Measurements from ENCODE around the gene SUMO3. TPM values are rescaled to one million over a fixed set of nuclear protein-coding genes. Genes with fewer than 3 reads are reported as not detected.

The SUMO3 gene
- total RNA-seq, 1 donor from 2014 or later, result 84.5 TPM

DNA sequence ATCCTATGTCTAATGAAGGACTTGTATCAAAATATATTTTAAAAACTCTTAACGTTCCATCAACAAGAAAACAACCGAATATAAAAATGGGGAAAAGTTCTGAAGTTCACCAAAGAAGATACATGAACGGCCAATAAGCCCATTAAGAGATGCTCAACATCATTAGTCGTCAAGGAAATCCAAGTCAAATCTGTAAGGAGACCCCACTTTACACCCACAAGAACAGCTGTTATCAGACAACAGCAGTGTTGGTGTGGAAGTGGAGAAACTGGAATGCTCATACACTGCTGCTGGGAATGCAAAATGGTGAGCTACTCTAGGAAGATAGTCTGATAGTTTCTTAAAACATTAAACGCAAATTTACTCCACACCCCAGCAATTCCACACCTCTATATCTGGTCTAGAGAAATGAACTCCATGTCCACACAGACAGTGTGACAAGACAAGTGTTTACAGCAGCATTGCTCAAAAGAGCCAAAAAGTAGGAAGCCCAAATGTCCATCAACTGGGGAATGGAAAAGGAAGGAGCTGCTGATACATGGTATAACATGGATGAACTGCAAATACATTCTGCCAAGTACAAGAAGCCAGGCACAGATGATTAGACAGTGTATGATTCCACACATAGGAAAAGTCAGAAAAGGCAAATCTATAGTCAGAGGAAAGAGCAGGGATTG, 34.7 kb downstream of the SUMO3 start:
- Mint-ChIP-seq H3K4me1 (peaks cover 25% of the 10 kb centered on the region), H3K36me3 (peaks cover 20% of the 10 kb centered on the region), H3K4me3 (no peak overlapping the region), H3K27ac (no peak overlapping the region), H3K27me3 (ENCODE audit: low read depth) (no peaks in the 10 kb centered on the region), H3K9me3 (peaks cover 10% of the 10 kb centered on the region)
- no peak for TF ChIP-seq CTCF (IDR thresholded peaks at IDR 0.05; ENCODE audit: unreplicated experiment)
- DNase-seq (ENCODE audit: low spot score in 2 of 2, unreplicated experiment in 2 of 2), result no peak

DNA sequence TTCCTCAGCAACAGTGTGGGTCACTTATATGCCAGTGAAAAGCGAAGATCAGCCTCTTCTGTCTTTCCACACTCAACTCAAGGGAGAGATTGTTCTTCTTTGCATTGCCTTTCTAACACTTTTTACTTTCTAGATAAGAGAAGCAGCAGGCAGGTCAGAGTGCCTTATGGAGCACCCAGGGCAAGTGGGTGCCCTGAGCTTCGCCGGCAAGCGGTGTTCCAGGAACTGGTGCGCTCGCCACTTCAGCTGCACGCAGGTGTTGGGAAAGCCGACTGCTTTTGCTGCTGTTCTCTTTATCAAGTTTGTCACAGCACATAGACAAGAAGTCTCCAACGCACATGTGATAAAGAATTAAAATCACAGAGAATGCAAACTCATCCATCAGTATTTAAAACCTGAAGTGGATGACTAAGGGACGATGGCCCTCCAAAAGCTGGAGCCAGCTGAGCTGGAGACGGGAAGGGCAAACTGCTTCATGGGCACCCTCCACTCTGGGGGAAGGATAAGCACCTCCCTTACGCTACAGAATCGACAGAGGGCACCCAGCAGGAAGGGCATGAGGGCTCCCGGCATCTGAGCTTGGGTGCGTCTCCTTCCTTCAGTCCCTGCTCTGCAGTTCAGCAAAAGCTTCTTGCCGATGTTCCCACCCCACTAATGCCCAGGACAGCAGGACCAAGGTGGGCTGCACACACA, 36.9 kb downstream of the SUMO3 start:
- TF ChIP-seq CTCF (IDR thresholded peaks at IDR 0.05; ENCODE audit: unreplicated experiment), result no peak
- no peak overlapping the region for H3K4me3 Mint-ChIP-seq
- peak overlapping the region; percentile 77 for H3K27ac Mint-ChIP-seq

DNA sequence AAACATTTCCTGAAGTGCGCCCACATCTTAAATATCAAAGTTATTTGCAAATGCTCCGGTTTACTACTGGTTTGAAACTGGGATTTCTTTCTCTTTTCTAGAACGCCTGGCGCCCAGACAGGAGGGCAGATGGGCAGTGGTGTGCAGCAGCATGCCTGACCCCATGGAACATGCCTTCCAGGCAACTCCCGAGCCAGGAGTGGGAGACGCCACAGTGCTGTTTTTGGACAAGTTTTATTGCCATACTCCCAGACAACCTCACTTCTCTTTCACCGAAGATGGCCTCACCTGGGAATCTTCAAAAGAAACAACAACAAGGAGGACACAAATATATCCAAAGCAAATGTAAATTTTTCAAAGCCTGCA, 37.7 kb downstream of the SUMO3 start:
- H3K36me3 Mint-ChIP-seq, result peaks cover 20% of the 10 kb centered on the region
- no peak overlapping the region for H3K4me3 Mint-ChIP-seq
- no peaks in the 10 kb centered on the region for H3K27me3 Mint-ChIP-seq (ENCODE audit: low read depth)
- TF ChIP-seq CTCF (IDR thresholded peaks at IDR 0.05; ENCODE audit: unreplicated experiment), result no peak
- no peak for DNase-seq (ENCODE audit: low spot score in 2 of 2, unreplicated experiment in 2 of 2)
- H3K9me3 Mint-ChIP-seq, result peaks cover 10% of the 10 kb centered on the region
- peak overlapping the region; percentile 77 for H3K27ac Mint-ChIP-seq
- H3K4me1 Mint-ChIP-seq, result peaks cover 16% of the 10 kb centered on the region

More for the DNA sequence above, 36.9 kb downstream of the SUMO3 start:
- H3K27me3 Mint-ChIP-seq (ENCODE audit: low read depth), result no peaks in the 10 kb centered on the region
- peaks cover 20% of the 10 kb centered on the region for H3K36me3 Mint-ChIP-seq
- no peak for DNase-seq (ENCODE audit: low spot score in 2 of 2, unreplicated experiment in 2 of 2)
- H3K4me1 Mint-ChIP-seq, result peaks cover 22% of the 10 kb centered on the region
- H3K9me3 Mint-ChIP-seq, result peaks cover 10% of the 10 kb centered on the region

- Mint-ChIP-seq H3K27ac (no peak overlapping the region), H3K36me3 (peaks cover 26% of the 10 kb centered on the region), H3K4me1 (peaks cover 16% of the 10 kb centered on the region)
Measured at GRCh38 chr21:44779417-44780136, 38.3 kb downstream of the SUMO3 start.

DNA sequence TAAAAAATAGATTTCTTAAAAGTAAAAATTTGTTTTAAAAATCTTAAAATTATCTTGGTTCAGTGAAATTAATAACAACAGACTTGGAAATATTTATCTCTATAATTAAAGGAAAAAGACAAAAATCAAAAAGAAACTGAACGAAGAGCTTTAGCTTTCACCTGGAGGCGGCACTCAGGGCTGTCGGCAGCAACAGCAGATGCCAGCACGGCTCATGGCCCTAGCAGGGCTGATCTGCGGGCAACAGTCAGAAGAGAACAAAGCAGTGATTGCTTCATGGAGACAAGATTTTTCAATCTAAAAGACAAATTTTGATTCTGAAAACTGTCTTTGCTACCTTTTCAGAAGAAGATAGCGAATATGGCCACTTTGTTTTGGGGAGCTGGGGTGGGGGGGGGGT, 38.9 kb downstream of the SUMO3 start:
- no peaks in the 10 kb centered on the region for H3K27me3 Mint-ChIP-seq (ENCODE audit: low read depth)
- DNase-seq (ENCODE audit: low spot score in 2 of 2, unreplicated experiment in 2 of 2), result no peak
- H3K4me3 Mint-ChIP-seq, result no peak overlapping the region
- TF ChIP-seq CTCF (IDR thresholded peaks at IDR 0.05; ENCODE audit: unreplicated experiment), result no peak
- peaks cover 16% of the 10 kb centered on the region for H3K4me1 Mint-ChIP-seq
- H3K27ac Mint-ChIP-seq, result no peak overlapping the region
- H3K36me3 Mint-ChIP-seq, result peaks cover 27% of the 10 kb centered on the region
- H3K9me3 Mint-ChIP-seq, result peaks cover 10% of the 10 kb centered on the region

More at GRCh38 chr21:44779417-44780136, 38.3 kb downstream of the SUMO3 start:
- H3K27me3 Mint-ChIP-seq (ENCODE audit: low read depth), result no peaks in the 10 kb centered on the region
- peaks cover 10% of the 10 kb centered on the region for H3K9me3 Mint-ChIP-seq
- TF ChIP-seq CTCF (IDR thresholded peaks at IDR 0.05; ENCODE audit: unreplicated experiment), result no peak
- no peak for DNase-seq (ENCODE audit: low spot score in 2 of 2, unreplicated experiment in 2 of 2)
- H3K4me3 Mint-ChIP-seq, result no peak overlapping the region

Measured in mesothelial cell of epicardium (in vitro differentiated cells).